ENCODE data around the gene LIMA1. TPM values are rescaled to one million over a fixed set of nuclear protein-coding genes. Genes with fewer than 3 reads are reported as not detected.
A peak's percentile ranks its signal among the peaks of the same experiment; 100 is the strongest.

The LIMA1 gene
- total and polyA plus RNA-seq, 9 of the 15 experiments (the other 6 are each of a cell fraction or from before 2014, with no cell fraction given): 20.2 to 37.8 (median 27.3) TPM

- no peaks in the 10 kb centered on the region for H3K79me2 ChIP-seq (ENCODE audit: control insufficient read depth, insufficient read depth, low read length)
- H3K4me1 ChIP-seq (replicated peaks in 1 of 2; ENCODE audit: control insufficient read depth in 2 of 2, insufficient read depth in 2 of 2, low read length in 2 of 2): no peaks in the 10 kb centered on the region
- WGBS (ENCODE audit: insufficient coverage, low coverage, missing lambda C conversion rate): 55% methylated on average over 8 of the region's 16 CpGs
- in situ Hi-C loops (cut with MboI): loop anchor here (5.0 kb wide), 2 partner anchors 93 to 137 kb away; no protein-coding TSS in a partner anchor
- peak; percentile 51 to 82 (median 54) for DNase-seq (ENCODE audit: extremely low read depth in 1 of 4, low spot score in 3 of 4)
- no peak overlapping the region for H3K4me3 ChIP-seq
- ChIA-PET POLR2A (interaction anchor here (1.0 kb wide), 1 partner anchor 10 kb away, joined by 4 read pairs; no protein-coding TSS in a partner anchor), CTCF (ENCODE audit: low intra/inter-chr PET ratio) (interaction anchor here (0.6 to 4.1 kb wide), 18 partner anchors 8 to 208 kb away, joined by 3 to 66 read pairs (median 4); partner anchors contain the start of genes CERS5, COX14 and SMARCD1)
- H2AFZ ChIP-seq (ENCODE audit: low read depth, low read length): no peak overlapping the region
- peak; percentile 82 for FAIRE-seq
- no peak overlapping the region for H3K4me2 ChIP-seq (ENCODE audit: insufficient read depth, low read length)
- no peak overlapping the region for H3K9ac ChIP-seq (ENCODE audit: insufficient read depth in 1 of 2, low read depth in 2 of 2, low read length in 2 of 2)
- H3K9me1 ChIP-seq (ENCODE audit: control insufficient read depth, insufficient read depth, low read length): no peaks in the 10 kb centered on the region
- ATAC-seq: peak; percentile 64
- peaks cover 18% of the 10 kb centered on the region; the same call in 2 of the 3 replicates for H3K36me3 ChIP-seq (ENCODE audit: control insufficient read depth, insufficient read depth, low read length)
- H3K27me3 ChIP-seq (ENCODE audit: control insufficient read depth in 2 of 2, insufficient read depth in 2 of 2, low read length in 2 of 2): no peaks in the 10 kb centered on the region
- intact Hi-C loops (cut with micrococcal nuclease): loop anchor here (1.0 to 2.0 kb wide), 4 partner anchors 42 to 140 kb away; no protein-coding TSS in a partner anchor
- BruUV-seq (replicated peaks): no TSS peak
- H4K20me1 ChIP-seq (replicated peaks; ENCODE audit: control insufficient read depth, insufficient read depth, low read length): no peaks in the 10 kb centered on the region
- H3K9me3 ChIP-seq (replicated peaks; ENCODE audit: control insufficient read depth, insufficient read depth, low read depth, low read length): no peaks in the 10 kb centered on the region
- H3K27ac ChIP-seq (ENCODE audit: extremely low read depth, low read depth, low read length): no peak overlapping the region
- TF ChIP-seq ZKSCAN1 (IDR thresholded peaks at IDR 0.05; ENCODE audit: low read depth, low read length) (no peak), MED1 (CRISPR knock-in tag; IDR thresholded peaks at IDR 0.05; ENCODE audit: borderline replicate concordance) (no peak), RAD21 (CRISPR knock-in tag; conservative IDR thresholded peaks at IDR 0.05 in 1 of 2, IDR thresholded peaks at IDR 0.05 in 1 of 2) (peak; percentile 92 to 94), MBD1 (CRISPR knock-in tag; IDR thresholded peaks at IDR 0.05) (no peak), ZBTB12 (CRISPR knock-in tag; IDR thresholded peaks at IDR 0.05) (no peak), ZNF639 (CRISPR knock-in tag; conservative IDR thresholded peaks at IDR 0.05 in 1 of 2, IDR thresholded peaks at IDR 0.05 in 1 of 2) (no peak), NFATC3 (IDR thresholded peaks at IDR 0.05) (0 out of 2 replicates have a peak, but pooled peaks have one; percentile 33)
Measured at GRCh38 chr12:50174971-50175715, 108.2 kb downstream of the LIMA1 start.
